NT2/D1 (cell line): ENCODE results near the gene PDE6C.

ENCODE experiments used
- DNase-seq: peaks from one replicate; pipeline ENCODE4 v3.0.0-alpha.2; 2011; ENCODE audit warnings: low read depth, low spot score
- H3K27me3 ChIP-seq: 2 replicates; pipeline ENCODE4 v1.6.0; 2011; ENCODE audit warnings: mild to moderate bottlenecking; ENCODE audit not compliant: insufficient read length, insufficient read depth
- H3K36me3 ChIP-seq: 2 replicates; pipeline ENCODE4 v1.6.1; 2011; ENCODE audit warnings: mild to moderate bottlenecking, low read length, mixed read lengths; ENCODE audit not compliant: insufficient read depth, insufficient read length
- H3K4me1 ChIP-seq: 2 replicates; pipeline ENCODE4 v1.5.1; 2011; ENCODE audit not compliant: insufficient read depth, insufficient read length
- H3K4me3 ChIP-seq: 2 replicates; pipeline ENCODE4 v1.5.1; 2011; ENCODE audit warnings: low read depth; ENCODE audit not compliant: insufficient read length
- H3K9ac ChIP-seq: 2 replicates; pipeline ENCODE4 v1.6.0; 2011; ENCODE audit warnings: low read depth; ENCODE audit not compliant: insufficient read length
- H3K9me3 ChIP-seq: 2 replicates; pipeline ENCODE4 v1.5.1; 2011; ENCODE audit warnings: mild to moderate bottlenecking, low read length; ENCODE audit not compliant: insufficient read depth
- SUZ12 ChIP-seq: IDR thresholded peaks from 2 replicates; pipeline ENCODE4 v1.6.1; 2011; ENCODE audit not compliant: insufficient read length, insufficient read depth; ENCODE audit errors: extremely low read depth
- YY1 ChIP-seq: IDR thresholded peaks from 2 replicates; pipeline ENCODE4 v1.6.1; 2011; ENCODE audit not compliant: insufficient read length, insufficient read depth
- ZNF274 ChIP-seq: IDR thresholded peaks from 2 replicates; pipeline ENCODE4 v1.6.1; 2011; ENCODE audit warnings: mild to moderate bottlenecking, low read depth, low read length

The PDE6C gene

GRCh38 chr10:93601146-93601773 is 11.1 kb upstream of the PDE6C start, which contains the start of gene RBP4:
Gene RBP4 (minus strand): TSS chr10:93601235. CDS start chr10:93601028, 207 bp downstream.
- Histone ChIP-seq H3K27me3 (peaks cover 51% of the 10 kb centered on the region), H3K4me1 (peaks cover 3% of the 10 kb centered on the region), H3K9ac (peak within 1 kb of the TSS; percentile 64), H3K36me3 (no peaks in the 10 kb centered on the region), H3K9me3 (no peaks in the 10 kb centered on the region), H3K4me3 (peak within 1 kb of the TSS; percentile 43)
- DNase-seq: no peak
- TF ChIP-seq SUZ12: peak; percentile 56
- no peak for TF ChIP-seq ZNF274

- Histone ChIP-seq H3K4me3 (peak overlapping the region; percentile 43), H3K9ac (no peak overlapping the region), H3K36me3 (no peaks in the 10 kb centered on the region), H3K9me3 (no peaks in the 10 kb centered on the region), H3K27me3 (peaks cover 51% of the 10 kb centered on the region), H3K4me1 (no peaks in the 10 kb centered on the region)
- TF ChIP-seq SUZ12 (no peak), ZNF274 (no peak), YY1 (no peak)
- no peak for DNase-seq
These were observed 10.6 kb upstream of the PDE6C start for GRCh38 chr10:93601774-93602162.

- DNase-seq: no peak
- Histone ChIP-seq H3K9me3 (no peaks in the 10 kb centered on the region), H3K9ac (no peak overlapping the region), H3K27me3 (peaks cover 51% of the 10 kb centered on the region), H3K4me1 (no peaks in the 10 kb centered on the region), H3K36me3 (no peaks in the 10 kb centered on the region), H3K4me3 (no peak overlapping the region)
- no peak for TF ChIP-seq ZNF274
- no peak for TF ChIP-seq YY1
- TF ChIP-seq SUZ12: no peak
These were observed 9.3 kb upstream of the PDE6C start for GRCh38 chr10:93603023-93603422.

GRCh38 chr10:93604146-93604545 is 8.2 kb upstream of the PDE6C start:
- H3K9me3 ChIP-seq: no peaks in the 10 kb centered on the region
- H3K4me1 ChIP-seq: no peaks in the 10 kb centered on the region
- no peak overlapping the region for H3K9ac ChIP-seq
- DNase-seq: no peak
- no peak overlapping the region for H3K4me3 ChIP-seq
- H3K27me3 ChIP-seq: peaks cover 51% of the 10 kb centered on the region
- TF ChIP-seq YY1 (no peak), ZNF274 (no peak), SUZ12 (no peak)
- no peaks in the 10 kb centered on the region for H3K36me3 ChIP-seq

GRCh38 chr10:93608421-93608820 is 3.9 kb upstream of the PDE6C start:
- Histone ChIP-seq H3K27me3 (peaks cover 12% of the 10 kb centered on the region), H3K4me3 (no peak overlapping the region), H3K9me3 (no peaks in the 10 kb centered on the region), H3K9ac (no peak overlapping the region), H3K36me3 (no peaks in the 10 kb centered on the region), H3K4me1 (no peaks in the 10 kb centered on the region)
- no peak for DNase-seq
- TF ChIP-seq SUZ12 (no peak), YY1 (no peak)

GRCh38 chr10:93613126-93613525 is 789 bp downstream of the PDE6C start:
- Histone ChIP-seq H3K27me3 (no peaks in the 10 kb centered on the region), H3K9me3 (no peaks in the 10 kb centered on the region), H3K4me3 (no peak overlapping the region), H3K4me1 (no peaks in the 10 kb centered on the region), H3K36me3 (no peaks in the 10 kb centered on the region), H3K9ac (no peak overlapping the region)
- no peak for DNase-seq
- TF ChIP-seq YY1 (no peak), SUZ12 (no peak), ZNF274 (no peak)

- H3K4me1 ChIP-seq: no peaks in the 10 kb centered on the region
- H3K9ac ChIP-seq: no peak overlapping the region
- no peak overlapping the region for H3K4me3 ChIP-seq
- DNase-seq: no peak
- no peaks in the 10 kb centered on the region for H3K27me3 ChIP-seq
- TF ChIP-seq YY1 (no peak), ZNF274 (no peak), SUZ12 (no peak)
- no peaks in the 10 kb centered on the region for H3K9me3 ChIP-seq
- no peaks in the 10 kb centered on the region for H3K36me3 ChIP-seq
These were observed 1.9 kb downstream of the PDE6C start for GRCh38 chr10:93614101-93614825.
